ENCODE results near the gene POLE4. TPM values are rescaled to one million over a fixed set of nuclear protein-coding genes. Genes with fewer than 3 reads are reported as not detected.

POLE4 gene
- total RNA-seq, 4 donors from 2014 or later, result 22.3 to 49.5 (median 30.9) TPM

GRCh38 chr2:75007819-75008218 lies 49.4 kb downstream of the POLE4 start:
- no peak overlapping the region for H3K27ac ChIP-seq
- H3K4me3 ChIP-seq, result no peak overlapping the region
- DNase-seq (no peak), ATAC-seq (no peak)
- no peaks in the 10 kb centered on the region for H3K9me3 ChIP-seq
- in situ Hi-C loops (cut with MboI; ENCODE audit: low sequenced_read_pairs in 4 of 4) (no loop called here), intact Hi-C loops (cut with DNase I; ENCODE audit: low total_unique reads) (no loop called here)
- TF ChIP-seq POLR2A (IDR thresholded peaks at IDR 0.05) (no peak), CTCF (IDR thresholded peaks at IDR 0.05 in 4 of 5, conservative IDR thresholded peaks at IDR 0.05 in 1 of 5) (no peak)
- no peaks in the 10 kb centered on the region for H3K36me3 ChIP-seq
- H3K27me3 ChIP-seq, result no peaks in the 10 kb centered on the region
- no peaks in the 10 kb centered on the region for H3K4me1 ChIP-seq

- intact Hi-C loops (cut with DNase I; ENCODE audit: low total_unique reads) (no loop called here), in situ Hi-C loops (cut with MboI; ENCODE audit: low sequenced_read_pairs in 4 of 4) (no loop called here)
- Histone ChIP-seq H3K36me3 (no peaks in the 10 kb centered on the region), H3K9me3 (no peaks in the 10 kb centered on the region), H3K27ac (no peak overlapping the region), H3K4me3 (no peak overlapping the region), H3K27me3 (no peaks in the 10 kb centered on the region), H3K4me1 (no peaks in the 10 kb centered on the region)
- TF ChIP-seq CTCF (IDR thresholded peaks at IDR 0.05 in 4 of 5, conservative IDR thresholded peaks at IDR 0.05 in 1 of 5) (no peak), POLR2A (IDR thresholded peaks at IDR 0.05) (no peak)
- ATAC-seq (no peak), DNase-seq (no peak)
Measured at GRCh38 chr2:75010571-75010970, 52.1 kb downstream of the POLE4 start.

GRCh38 chr2:75012080-75012479 lies 53.6 kb downstream of the POLE4 start:
- Histone ChIP-seq H3K4me1 (no peaks in the 10 kb centered on the region), H3K4me3 (no peak overlapping the region), H3K9me3 (no peaks in the 10 kb centered on the region), H3K27me3 (no peaks in the 10 kb centered on the region), H3K27ac (no peak overlapping the region), H3K36me3 (no peaks in the 10 kb centered on the region)
- no peak for DNase-seq
- ATAC-seq, result no peak
- intact Hi-C loops (cut with DNase I; ENCODE audit: low total_unique reads), result no loop called here
- TF ChIP-seq POLR2A (IDR thresholded peaks at IDR 0.05), result no peak
- no peak for TF ChIP-seq CTCF (IDR thresholded peaks at IDR 0.05 in 4 of 5, conservative IDR thresholded peaks at IDR 0.05 in 1 of 5)
- in situ Hi-C loops (cut with MboI; ENCODE audit: low sequenced_read_pairs in 4 of 4), result no loop called here

- no peaks in the 10 kb centered on the region for H3K9me3 ChIP-seq
- H3K27me3 ChIP-seq, result no peaks in the 10 kb centered on the region
- no peak overlapping the region for H3K4me3 ChIP-seq
- intact Hi-C loops (cut with DNase I; ENCODE audit: low total_unique reads), result no loop called here
- ATAC-seq, result no peak
- TF ChIP-seq POLR2A (IDR thresholded peaks at IDR 0.05) (no peak), CTCF (IDR thresholded peaks at IDR 0.05 in 4 of 5, conservative IDR thresholded peaks at IDR 0.05 in 1 of 5) (no peak)
- H3K27ac ChIP-seq, result no peak overlapping the region
- DNase-seq, result no peak
- in situ Hi-C loops (cut with MboI; ENCODE audit: low sequenced_read_pairs in 4 of 4), result no loop called here
- H3K4me1 ChIP-seq, result no peaks in the 10 kb centered on the region
- H3K36me3 ChIP-seq, result no peaks in the 10 kb centered on the region
Measured at GRCh38 chr2:75018162-75018561, 59.7 kb downstream of the POLE4 start.

Other genes with a start within 250 kb of the POLE4 start
- 10 to 100 TPM; 18.1 to 57.6 (median 42.1) TPM for gene HK2, start 124.5 kb upstream of the POLE4 start, total RNA-seq
- under 1 TPM; 0.07 to 0.42 (median 0.19) TPM for gene TACR1, start 240.9 kb downstream of the POLE4 start, total RNA-seq